RCC 7860 (cell line): Measurements from ENCODE around the gene DENND6A.
"Not testable (repeated sequence)": the region's sequence is repeated elsewhere in the genome, so short reads cannot be mapped to it uniquely, and the experiment has no call there.

ENCODE experiments used
- DNase-seq: peaks from one replicate; pipeline ENCODE4 v3.0.0-alpha.2; 2015; ENCODE audit warnings: low spot score
- FAIRE-seq: peaks from 2 replicates; lab custom pipeline; 2012; peaks lifted over from hg19 to GRCh38; lab: Jason Lieb, UNC

Gene DENND6A

DNA sequence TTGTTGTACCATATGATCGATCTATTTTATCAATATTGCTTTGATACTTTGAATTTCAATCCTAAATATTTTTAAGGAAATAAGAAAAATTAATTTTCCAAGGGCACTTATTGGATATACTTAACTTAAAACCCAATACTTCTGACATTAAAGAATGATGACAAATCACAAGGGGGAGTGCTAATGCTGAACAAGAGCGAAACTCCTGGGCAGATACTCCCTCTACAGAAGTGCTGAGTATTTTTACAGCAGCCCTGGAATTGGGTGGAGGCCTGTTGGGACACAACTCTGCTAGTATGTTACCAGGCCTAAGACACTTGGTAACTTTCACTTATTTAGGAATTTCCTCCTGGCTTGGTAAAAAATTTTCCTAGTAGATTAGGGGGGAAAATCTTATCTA, 46.2 kb downstream of the DENND6A start:
- FAIRE-seq (no peak), DNase-seq (no peak)

DNA sequence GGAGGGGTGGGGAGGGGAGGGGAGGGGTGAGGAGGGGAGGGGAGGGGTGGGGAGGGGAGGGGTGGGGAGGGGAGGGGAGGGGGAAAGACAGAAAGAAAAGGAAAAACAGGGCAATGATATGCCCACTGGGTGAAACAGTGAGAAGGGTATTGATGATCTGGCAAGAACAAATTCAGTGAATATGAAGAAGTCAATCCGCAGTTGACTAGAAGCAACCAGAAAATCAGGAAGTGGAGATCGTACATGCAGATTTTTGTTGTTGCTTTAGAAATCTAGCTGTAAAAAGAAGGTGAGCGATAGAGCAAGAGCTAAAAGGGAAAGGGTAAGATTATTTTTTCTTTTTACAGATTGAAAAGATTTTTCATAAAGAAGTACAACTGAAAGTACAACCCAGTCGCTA, 48.1 kb downstream of the DENND6A start:
- DNase-seq: no peak
- no peak for FAIRE-seq

DNA sequence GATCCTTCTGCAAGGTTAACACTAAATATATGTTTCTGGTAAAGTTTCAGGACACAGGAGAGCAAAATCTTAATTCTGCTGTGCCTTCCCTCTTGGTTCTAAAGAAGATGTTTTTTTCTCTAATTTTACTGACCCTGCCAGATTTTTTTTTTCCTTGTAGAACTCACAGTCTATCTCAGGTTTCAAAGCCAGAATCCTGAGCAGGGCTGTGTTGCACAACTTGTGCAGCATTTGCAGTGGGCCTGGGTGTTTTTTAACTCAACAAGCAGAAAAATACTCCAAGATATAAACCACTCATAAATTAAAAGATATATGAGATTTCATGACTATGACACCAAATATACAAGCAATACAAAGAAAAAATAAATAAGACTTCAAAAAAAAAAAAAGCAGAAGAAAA, 55.5 kb downstream of the DENND6A start:
- FAIRE-seq: no peak
- DNase-seq: no peak

DNA sequence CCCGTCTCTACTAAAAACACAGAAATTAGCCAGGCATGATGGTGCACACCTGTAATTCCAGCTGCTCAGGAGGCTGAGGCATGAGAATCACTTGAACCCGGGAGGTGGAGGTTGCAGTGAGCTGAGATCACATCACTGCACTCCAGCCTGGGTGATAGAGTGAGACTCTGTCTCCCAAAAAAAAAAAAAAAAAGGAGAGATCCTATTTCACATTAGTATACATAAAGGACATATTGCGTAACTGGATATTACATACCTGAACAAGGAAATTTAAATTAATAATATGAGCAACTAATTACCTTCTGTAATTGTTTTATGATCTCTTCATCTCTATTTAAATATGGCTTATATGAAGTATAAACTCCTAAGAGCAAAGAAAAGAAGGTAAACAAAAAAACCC, 58.6 kb downstream of the DENND6A start:
- not testable (repeated sequence) for DNase-seq, FAIRE-seq

DNA sequence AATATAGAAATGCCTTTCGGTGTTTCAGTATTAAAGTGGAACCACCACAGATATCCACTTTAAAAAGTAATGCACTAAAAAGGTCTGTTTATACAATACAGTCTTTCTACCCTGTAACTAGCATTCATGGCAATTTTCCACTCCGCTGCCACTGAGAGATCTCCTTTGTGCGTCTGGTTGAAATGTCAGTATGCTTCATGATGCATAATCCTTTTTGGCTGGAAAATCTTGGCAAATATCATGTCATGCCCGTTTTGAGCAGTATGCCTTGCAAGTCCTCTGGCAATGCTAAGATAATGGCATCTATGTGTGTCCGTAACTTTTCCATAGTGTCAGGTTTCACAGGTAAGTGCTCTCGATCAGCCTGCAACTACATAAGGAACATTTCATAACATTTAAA, 64.9 kb downstream of the DENND6A start:
- DNase-seq: no peak
- FAIRE-seq: no peak

DNA sequence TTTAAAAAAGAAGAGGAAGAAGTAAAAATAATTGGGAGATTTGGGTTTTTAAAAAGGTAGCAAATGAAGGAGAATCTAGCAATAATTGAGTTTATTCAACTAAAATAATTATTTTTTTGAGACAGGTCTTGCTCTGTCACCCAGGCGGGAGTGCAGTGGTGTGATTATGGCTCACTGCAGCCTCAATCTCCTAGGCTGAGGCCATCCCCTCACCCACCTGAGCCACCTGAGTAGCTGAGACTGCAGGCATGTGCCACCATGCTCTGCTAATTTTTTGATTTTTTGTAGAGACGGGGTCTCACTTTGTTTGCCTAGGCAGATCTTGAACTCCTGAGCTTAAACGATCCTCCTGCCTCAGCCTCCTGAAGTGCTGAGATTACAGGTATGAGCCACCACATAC, 68.1 kb downstream of the DENND6A start:
- FAIRE-seq: no peak

DNA sequence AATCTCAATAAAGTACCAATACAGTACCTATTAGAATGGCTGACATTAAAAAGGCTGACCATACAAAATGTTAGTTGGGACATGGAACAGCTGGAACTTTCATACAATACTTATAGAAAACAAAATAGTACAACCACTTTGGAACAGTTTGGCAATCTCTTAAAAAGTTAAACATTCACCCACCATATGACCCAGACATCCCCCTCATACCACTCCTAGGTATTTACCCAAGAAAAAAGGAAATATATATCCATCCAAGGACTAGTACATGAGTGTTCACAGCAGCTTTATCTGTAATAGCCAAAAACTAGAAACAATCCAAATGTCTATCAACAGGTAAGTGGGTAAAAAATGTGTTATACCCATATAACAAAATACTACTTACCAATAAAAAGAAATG, 70.5 kb downstream of the DENND6A start:
- FAIRE-seq: no peak
- no peak for DNase-seq

More for the DNA sequence above, 68.1 kb downstream of the DENND6A start:
- DNase-seq: no peak

DNA sequence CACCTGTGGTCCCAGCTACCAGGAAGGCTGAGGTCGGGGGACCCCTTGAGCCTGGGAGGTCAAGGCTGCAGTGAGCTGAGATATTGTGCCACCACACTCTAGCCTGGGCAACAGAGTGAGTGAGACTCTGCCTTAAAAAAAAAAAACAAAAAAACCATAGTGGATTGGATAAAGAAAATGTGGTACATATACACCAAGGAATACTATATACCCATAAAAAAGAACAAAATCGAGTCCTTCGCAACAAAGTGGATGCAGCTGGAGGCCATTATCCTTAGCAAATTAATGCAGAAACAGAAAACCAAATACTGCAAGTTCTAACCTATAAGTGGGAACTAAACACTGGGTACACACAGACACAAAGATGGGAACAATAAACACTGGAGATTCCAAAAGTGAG, 75.1 kb downstream of the DENND6A start:
- FAIRE-seq: no peak
- no peak for DNase-seq

DNA sequence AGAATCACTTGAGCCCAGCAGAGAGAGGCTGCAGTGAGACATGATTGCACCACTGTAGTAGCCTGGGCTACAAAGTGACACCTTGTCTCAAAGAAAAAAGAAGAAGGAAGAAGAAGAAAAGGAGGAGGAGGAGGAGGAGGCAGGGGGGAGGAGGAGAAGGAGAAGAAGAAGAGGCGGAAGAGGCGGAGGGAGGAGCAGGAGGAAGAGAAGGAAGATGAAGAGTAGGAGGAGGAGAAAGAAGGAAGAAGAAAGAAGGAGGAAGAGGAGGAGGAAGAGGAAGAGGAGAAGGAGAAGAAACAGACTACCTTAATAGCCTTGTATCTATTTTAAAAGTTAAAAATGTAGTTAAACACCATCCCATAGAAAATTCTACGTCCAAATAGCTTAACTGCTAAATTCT, 76.6 kb downstream of the DENND6A start:
- no peak for FAIRE-seq

DNA sequence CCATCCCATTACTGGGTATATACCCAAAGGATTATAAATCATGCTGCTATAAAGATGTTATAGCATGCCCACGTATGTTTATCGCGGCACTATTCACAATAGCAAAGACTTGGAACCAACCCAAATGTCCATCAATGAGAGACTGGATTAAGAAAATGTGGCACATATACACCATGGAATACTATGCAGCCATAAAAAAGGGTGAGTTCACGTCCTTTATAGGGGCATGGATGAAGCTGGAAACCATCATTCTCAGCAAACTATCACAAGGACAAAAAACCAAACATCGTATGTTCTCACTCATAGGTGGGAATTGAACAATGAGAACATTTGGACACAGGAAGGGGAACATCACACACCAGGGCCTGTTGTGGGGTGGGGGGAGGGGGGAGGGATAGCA, 81.0 kb downstream of the DENND6A start:
- not testable (repeated sequence) for DNase-seq, FAIRE-seq

More for the DNA sequence above, 76.6 kb downstream of the DENND6A start:
- DNase-seq: no peak

DNA sequence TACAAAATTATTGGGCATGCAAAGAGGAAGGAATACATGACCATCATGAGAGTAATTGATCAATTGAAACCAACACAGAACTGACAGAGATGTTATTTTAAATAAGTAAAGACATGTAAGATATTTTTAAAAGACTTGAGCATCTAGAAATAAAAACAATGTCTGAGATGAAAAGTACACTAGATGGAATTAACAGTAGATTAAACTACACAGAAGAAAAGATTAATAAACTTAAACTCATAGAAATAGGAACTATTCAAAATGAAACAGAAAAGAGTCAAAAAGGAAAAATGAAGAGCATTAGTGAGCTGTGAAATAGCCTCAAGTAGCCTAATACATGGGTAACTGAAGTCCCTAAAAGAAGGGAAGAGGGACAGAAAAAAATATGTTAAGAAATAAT, 87.2 kb downstream of the DENND6A start:
- DNase-seq (no peak), FAIRE-seq (no peak)

DNA sequence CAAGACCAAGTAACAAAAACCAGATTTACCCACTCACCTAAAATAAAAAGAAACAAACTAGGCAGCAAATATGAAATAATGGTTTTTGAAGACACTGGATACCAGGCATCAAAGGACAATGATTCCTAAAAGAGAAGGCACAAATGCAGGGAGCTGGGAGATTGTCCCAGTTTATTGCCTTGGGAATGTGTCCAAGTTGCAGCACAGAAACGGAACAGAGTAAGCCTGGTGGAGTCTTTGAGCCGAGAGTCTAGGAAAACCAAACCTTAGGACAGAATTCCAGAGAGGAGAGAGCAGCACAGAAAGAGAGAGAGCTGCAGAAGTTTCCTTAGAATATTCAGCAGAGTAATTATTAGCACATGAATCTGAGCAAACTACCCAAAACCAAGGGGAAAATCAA, 87.9 kb downstream of the DENND6A start:
- no peak for DNase-seq
- FAIRE-seq: no peak

DNA sequence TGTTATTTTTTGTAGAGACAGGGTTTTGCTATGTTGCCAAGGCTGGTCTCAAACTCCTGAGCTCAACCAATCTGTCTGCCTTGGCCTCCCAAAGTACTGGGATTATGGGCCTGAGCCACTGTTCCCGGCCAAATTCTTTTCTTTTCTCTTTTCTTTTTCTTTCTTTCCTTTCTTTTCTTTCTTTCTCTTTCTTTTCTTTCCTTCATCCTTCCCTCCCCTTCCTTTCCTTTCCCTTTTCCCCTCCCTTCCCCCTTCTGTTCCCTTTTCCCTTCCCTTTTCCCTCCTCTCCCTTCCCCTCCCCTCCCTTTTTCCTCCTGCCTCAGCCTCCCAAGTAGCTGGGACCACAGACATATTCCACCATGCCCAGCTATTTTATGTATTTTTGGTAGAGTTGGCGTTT, 92.7 kb downstream of the DENND6A start:
- FAIRE-seq: no peak

DNA sequence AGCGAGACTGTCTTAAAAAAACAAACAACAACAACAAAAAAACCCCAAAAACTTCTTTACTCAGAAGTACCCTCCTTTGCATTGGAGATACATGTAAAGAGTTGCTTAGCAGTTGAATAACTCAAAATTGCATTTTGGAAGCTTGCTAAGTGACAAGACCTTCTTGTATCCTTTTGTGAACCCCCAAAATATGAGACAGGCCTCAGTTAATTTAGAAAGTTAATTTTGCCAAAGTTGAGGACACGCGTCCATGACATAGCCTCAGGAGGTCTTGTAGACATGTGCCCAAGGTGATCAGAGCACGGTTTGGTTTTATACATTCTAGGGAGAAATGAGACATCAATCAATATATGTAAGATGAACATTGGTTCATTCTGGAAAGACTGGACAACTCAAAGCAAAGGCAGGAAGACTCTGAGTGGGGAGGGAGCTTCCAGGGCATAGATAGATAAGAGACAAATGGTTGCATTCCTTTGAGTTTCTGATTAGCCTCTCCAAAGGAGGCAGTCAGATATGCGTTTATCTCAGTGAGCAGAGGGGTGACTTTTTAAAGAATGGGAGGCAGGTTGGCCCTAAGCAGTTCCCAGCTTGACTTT, 94.0 kb downstream of the DENND6A start:
- FAIRE-seq: no peak

More for the DNA sequence above, 92.7 kb downstream of the DENND6A start:
- no peak for DNase-seq

DNA sequence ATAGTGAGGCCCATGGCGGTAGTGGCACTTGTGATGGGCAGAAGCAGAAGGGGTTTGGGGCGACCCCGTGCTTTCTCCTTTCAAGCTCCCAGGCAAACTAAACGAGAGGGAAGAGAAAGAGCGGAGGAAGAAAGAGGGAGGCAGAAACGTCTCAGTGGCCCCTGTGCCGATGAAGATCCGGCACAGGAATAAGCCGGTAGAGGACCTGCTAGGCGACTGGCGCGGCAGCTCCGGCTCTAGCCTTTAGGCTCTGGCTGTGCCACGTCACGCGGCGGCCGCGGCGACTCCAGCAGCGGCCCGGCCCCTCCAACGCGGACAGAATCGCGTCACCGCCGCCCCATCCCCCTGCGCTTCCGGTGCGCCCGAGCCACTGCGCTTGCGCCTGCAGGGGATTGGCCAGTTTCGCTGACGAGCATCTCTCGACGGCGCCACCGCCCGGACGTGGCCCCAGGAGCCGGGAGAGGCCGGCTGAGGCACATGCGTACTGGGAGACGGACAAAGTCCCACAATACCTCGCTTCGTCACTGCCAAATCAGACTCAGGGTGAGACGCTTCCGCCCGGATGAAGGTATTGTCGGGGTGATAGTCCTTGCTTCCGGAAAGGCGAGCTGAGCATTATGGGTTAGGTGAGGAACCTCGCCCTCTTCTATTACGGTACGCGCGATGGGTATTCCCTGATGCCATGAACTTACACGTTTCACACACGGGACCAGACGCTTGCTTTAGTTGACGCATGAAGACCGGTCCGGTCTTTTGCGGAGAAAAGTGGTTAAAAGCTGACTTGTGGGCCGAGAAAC, 95.6 kb downstream of the DENND6A start, which contains the start of gene ARF4:
Gene ARF4 (minus strand): TSS at position 218 of the 797 bp plus-strand sequence. CDS start 204 bp downstream, at position 14.
- DNase-seq: peak; percentile 99
- FAIRE-seq: peak; percentile 87

More for the DNA sequence above, 94.0 kb downstream of the DENND6A start:
- no peak for DNase-seq

DNA sequence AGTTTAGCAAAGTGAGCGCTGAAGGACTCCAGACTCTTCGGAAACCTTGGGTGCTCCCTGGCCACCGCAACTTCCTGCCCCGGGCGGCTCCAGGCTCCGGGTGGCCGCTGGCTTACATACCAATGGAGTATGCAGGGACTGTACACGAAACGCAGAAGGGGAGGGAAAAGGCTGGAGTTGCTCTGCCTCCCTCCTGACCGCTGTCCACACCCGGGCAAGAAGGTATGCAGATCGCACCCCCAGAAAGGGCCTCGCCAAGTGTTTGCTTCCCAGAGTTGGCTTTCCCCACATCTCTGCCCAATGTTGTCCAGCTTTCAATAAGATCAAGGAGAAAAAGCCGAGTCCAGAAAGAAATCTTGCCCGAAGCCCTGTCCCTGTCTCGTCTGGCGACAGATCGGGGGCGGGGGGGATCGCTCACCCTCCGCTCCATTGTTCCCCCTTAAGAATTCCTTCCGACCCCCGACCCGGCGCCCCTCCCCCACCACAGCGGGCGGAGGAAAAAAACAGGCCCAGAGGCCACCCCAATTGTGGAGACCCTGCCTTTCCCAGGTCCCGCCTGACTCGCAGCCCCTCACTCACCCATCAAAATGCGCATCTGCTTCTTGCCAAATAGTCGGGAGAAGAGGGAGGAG, 96.3 kb downstream of the DENND6A start:
- peak; percentile 85 for DNase-seq
- FAIRE-seq: peak; percentile 69

DNA sequence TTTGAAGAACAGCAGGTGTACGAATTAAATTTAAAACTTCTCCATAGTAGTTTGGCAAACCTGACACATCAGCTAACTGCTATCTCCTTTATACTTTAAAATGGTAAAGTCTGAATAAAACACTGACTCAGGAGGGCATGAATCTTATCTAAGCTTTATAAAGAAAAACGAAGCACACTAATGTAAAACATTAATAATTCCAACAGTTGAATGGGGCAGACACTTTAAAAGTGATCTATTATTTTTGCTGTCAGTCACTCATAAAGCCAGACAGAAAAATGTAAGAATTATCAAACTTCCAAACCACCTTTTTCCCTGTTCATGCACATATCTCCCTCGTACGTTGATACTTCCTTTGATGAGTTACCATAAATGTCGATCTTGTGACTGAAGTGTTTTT, 98.3 kb downstream of the DENND6A start:
- no peak for FAIRE-seq
- DNase-seq: no peak

DNA sequence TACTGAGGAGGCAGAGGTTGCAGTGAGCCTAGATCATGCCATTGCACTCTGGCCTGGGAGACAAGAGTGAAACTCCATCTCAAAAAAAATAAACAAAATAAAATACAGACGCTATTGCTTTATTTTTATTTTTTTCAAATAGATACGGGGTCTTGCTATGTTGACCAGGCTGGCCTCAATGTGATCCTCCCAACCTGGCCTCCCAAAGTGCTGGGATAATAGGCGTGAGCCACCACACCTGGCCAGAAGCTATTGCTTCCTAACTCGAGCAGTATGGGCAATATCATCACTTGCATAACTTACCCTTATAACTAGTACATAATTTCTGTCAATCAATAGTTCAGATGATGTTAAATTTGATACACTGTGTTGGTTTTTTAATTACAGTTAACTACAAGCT, 98.7 kb downstream of the DENND6A start:
- FAIRE-seq: no peak
- DNase-seq: no peak

DNA sequence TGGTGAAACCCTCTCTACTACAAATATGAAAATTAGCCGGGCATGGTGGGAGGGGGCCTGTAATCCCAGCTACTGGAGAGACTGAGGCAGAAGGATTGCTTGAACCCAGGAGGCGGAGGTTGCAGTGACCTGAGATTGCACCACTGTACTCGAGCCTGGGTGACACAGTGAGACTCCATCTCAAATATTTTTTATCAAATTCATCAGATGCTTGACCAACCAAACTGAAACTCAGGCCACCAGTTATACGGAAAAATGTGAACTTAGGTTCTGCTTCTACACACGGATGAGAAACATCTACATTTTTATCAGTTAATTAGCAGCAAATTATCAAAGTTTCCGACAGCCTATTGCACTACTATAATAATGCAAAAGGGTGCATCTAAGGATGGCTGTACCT, 100.6 kb downstream of the DENND6A start:
- no peak for DNase-seq
- no peak for FAIRE-seq

DNA sequence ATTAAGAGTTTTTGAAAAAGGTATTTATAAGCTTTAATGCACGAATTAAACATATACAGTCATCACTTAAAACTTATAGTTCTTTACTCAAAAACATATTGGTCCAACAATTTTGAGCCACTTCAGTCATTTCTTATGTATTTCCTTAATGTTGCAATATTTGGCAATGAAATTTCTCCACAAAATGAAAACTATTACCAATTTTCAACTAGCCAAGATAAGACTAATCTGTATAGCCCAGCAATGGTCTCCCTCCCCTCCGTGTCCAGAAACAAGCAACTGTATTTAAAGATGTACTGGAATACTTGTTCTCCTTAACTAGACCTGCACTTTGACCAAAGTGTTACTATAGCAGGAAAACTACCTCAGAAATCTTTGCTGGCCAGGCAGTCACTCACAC, 105.0 kb downstream of the DENND6A start:
- no peak for DNase-seq
- FAIRE-seq: no peak

DNA sequence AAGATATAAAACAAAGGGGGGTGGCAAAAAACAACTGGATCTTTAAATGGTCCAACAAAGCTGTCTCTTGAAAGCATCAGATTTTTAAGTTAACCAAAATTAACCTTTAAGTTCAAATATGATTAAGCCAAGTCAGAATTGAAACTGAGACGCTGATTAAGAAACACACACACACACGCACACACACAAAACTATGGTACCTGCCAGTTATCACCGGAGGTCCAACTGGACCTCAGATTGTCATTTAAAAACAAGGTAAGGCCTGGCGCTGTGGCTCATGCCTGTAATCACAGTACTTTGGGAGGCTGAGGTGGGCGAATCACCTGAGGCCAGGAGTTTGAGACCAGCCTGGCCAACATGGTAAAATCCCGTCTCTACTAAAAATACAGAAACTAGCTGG, 106.1 kb downstream of the DENND6A start:
- DNase-seq: no peak
- no peak for FAIRE-seq

DNA sequence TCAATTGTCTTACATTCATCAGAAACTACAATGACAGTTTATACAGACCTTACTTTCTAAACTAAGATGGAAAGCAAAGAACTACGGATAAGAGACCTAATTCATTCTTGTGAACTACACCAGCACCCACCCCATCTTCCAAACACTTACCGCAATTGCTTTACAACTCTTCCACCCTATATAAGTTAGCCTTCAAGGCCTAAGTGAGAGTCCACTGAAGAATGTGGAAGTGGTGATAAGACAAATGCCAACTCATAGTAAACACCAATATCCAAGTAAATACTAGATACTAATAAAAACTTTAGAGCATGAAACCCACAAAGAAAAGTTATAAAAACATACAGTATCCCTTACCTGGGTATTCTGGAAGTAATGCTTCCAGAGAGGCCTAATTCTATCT, 109.3 kb downstream of the DENND6A start:
- FAIRE-seq: no peak
- DNase-seq: no peak
